NOMO-1 (cell line): ENCODE results near the gene GPR153.

Experiments used
- DNase-seq, 2 experiments: peaks; one replicate each; lab custom pipeline; 2025; ENCODE audit not compliant: unreplicated experiment in 2 of 2; lab: John Stamatoyannopoulos, UW

The GPR153 gene

GRCh38 chr1:6270401-6270800, 9.5 kb upstream of the GPR153 start:
- no peak for DNase-seq

GRCh38 chr1:6269720-6270400, 9.0 kb upstream of the GPR153 start:
- no peak for DNase-seq

GRCh38 chr1:6269296-6269695, 8.4 kb upstream of the GPR153 start:
- DNase-seq: no peak

GRCh38 chr1:6268415-6268814, 7.5 kb upstream of the GPR153 start:
- DNase-seq: no peak

GRCh38 chr1:6267686-6268322, 6.9 kb upstream of the GPR153 start:
- no peak for DNase-seq

GRCh38 chr1:6266641-6267040, 5.7 kb upstream of the GPR153 start:
- no peak for DNase-seq

GRCh38 chr1:6265151-6265550, 4.3 kb upstream of the GPR153 start:
- no peak for DNase-seq

- no peak for DNase-seq
Measured at GRCh38 chr1:6263716-6264115, 2.8 kb upstream of the GPR153 start.

- no peak for DNase-seq
Measured at GRCh38 chr1:6262555-6263420, 1.9 kb upstream of the GPR153 start.

- DNase-seq: no peak
Measured at GRCh38 chr1:6261615-6261995, 707 bp upstream of the GPR153 start.

GRCh38 chr1:6260433-6260934, 414 bp downstream of the GPR153 start:
- no peak for DNase-seq

- peak; percentile 73 to 86 for DNase-seq
Measured at GRCh38 chr1:6259491-6260362, 1.2 kb downstream of the GPR153 start.

- no peak for DNase-seq
Measured at GRCh38 chr1:6258675-6259074, 2.2 kb downstream of the GPR153 start.

- DNase-seq: no peak
Measured at GRCh38 chr1:6257541-6258069, 3.3 kb downstream of the GPR153 start.

- DNase-seq: no peak
Measured at GRCh38 chr1:6256645-6257044, 4.3 kb downstream of the GPR153 start.

GRCh38 chr1:6254691-6255090, 6.2 kb downstream of the GPR153 start:
- no peak for DNase-seq

GRCh38 chr1:6253380-6253779, 7.5 kb downstream of the GPR153 start:
- no peak for DNase-seq

- no peak for DNase-seq
Measured at GRCh38 chr1:6252374-6252710, 8.6 kb downstream of the GPR153 start.

- no peak for DNase-seq
Measured at GRCh38 chr1:6251681-6252373, 9.1 kb downstream of the GPR153 start.

GRCh38 chr1:6251233-6251632, 9.7 kb downstream of the GPR153 start:
- DNase-seq: no peak
